HG03108 (cell line): ENCODE results near the gene ACTRT2.

Source experiments
- ATAC-seq: cut with Tn5 transposase; IDR thresholded peaks from one replicate; pipeline ENCODE4 v1.9.1; 2021; ENCODE audit warnings: moderate library complexity; ENCODE audit not compliant: unreplicated experiment

The ACTRT2 gene

DNA sequence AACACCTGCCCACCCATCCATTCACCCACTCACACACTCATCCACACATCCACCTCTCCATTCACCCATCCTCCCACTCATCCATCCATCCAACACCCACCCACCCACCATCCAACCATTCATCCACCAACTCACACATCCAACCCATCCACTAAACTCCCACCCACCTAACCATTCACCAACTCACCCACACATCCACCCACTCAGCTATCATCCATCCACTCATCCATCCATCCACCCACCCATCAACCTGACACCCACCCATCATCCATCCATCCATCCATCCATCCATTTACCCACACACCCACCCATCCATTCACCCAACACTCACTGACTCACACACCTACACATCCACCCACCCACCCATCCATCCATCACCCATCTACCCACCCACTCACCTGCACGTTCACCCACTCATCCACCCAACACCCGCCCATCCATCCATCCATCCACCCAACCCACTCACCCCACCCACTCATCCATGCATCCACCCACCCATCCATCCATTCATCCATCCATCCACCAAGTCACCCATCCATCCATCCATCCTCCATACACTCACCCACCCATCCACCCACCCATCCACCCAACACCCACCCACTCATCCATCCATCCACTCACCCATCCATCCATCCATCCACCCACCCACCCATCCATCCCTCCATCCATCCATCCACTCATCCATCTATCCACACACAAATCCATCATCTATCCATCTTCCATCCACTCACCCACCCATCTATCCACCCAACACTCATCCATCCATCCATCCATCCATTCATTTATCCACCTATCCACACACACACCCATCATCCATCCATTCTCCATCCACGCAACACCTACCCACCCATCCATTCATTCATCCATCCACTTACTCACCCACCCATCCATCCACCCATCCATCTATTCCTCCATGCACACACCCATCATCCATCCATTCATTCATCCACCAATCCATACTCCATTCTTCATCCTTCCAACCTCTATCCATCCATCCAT is 30.3 kb downstream of the ACTRT2 start:
- ATAC-seq, result no peak

DNA sequence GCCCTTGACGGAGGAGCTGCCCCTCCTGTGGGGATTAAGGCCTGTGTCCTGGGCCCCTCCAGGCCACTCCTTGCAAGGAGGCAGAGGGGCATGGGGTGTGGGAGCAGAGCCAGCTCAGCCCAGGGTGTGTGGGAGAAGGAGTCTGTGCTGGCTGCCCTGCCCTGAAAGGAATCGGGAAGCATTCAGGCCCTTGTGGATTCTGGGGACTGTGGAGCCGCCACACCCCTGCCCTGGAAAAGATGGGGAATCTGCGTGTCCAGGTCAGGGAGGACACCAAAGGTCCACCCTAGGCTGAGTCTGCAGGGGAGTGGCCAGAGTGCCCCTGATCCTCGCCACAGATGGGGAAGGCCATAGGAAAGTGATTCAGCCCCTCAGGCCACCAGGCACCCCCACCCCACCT is 31.2 kb downstream of the ACTRT2 start:
- no peak for ATAC-seq

DNA sequence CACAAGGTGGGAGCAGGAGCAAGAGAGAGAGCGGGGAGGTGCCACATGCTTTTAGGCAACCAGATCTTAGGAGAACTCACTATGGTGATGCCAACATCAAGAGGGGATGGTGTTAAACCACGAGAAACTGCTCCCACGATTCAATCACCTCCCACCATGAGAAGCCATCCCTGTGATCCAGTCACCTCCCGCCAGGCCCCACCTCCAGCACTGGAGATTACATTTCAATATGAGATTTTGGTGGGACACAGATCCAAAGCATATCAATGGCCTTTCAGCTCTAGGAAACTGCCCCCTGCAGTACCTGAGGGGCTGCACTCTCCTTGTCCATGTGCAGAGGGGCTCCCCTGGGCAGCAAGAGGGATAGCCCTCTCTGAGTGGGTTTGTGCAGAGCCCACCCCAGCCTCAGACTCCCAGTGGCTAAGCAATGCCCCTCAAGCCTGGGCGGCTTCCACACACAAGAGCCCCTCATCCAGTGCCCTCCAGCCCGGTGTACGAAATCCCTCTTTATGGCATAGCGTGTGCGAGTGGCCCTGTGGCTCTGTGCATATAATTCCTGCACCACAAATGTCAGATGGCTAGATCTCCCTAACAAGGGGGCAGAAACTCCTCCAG is 32.2 kb downstream of the ACTRT2 start:
- no peak for ATAC-seq

DNA sequence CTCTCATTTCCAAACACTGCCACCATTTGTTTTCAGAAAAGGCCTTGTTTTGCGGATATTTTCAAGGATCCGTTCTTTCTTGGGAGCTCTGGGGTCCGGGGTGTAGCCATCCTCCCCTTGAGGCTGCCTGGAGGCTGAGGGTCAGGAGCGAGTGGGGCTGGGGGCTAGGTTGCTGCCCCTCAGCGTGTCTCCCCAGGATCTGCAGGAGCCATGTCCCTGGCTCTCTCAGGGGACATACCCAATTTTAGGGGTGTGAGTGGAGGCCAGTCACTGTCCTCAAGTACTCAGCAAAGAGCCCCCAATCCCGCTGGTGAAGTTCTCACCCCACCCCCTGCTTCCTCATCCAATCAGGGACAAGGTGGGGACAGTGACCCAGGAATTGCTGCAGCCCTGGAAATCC is 32.7 kb downstream of the ACTRT2 start:
- ATAC-seq, result no peak

DNA sequence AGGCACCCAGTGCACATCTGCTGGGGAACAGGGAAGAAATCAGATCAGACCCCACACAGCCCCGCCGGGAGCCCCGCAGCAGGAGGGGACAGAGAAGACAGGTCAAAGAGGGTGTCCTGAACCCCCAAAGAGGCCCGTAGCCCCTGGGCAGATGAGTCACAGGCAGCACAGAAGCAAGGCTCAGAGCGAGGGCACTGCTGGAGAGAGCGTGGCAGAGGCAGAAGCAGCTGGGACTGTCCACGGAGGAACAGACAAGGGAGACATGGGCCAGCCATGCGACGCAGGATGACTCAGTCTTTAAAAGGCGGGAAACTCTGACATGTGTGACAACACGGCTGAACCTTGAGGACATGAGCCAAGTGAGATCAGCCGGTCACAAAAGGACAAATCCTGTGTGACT is 33.2 kb downstream of the ACTRT2 start:
- no peak for ATAC-seq

DNA sequence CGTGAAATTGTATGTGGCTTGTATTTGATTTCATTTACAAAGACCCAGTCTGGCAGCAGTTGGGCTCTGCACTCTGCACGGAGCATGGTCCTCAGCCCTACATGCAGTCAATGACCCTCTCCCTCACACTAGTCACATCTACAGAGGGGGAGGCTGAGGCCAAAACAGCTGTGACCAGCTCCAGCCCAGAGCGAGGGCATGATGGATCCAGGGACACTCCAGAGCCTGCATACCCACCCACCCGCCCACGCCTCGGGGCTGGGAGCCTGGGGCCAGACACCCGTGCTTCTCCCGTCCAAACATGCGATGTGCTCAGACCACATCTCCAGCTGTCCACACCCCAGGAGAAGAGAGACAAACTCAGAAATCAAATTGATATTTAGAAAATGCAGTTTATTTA is 33.8 kb downstream of the ACTRT2 start:
- ATAC-seq, result no peak

DNA sequence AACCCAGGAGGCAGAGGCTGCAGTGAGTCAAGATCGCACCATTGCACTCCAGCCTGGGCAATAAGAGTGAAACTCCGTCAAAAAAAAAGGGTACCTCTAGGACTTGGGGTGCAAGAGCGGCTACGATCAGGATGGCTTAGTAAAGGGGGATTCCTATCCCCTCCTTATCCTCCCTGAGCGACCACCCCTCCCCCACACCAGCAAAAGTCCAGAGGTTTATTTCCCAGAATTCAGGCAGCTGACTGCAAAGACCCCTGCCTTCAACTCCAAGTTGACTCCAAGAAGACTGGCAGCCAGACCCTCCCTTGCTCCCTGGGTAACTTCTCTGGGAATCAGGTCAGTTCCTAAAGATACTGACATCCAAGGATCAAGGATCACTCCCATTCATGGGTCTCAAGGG is 35.4 kb downstream of the ACTRT2 start:
- ATAC-seq, result no peak

DNA sequence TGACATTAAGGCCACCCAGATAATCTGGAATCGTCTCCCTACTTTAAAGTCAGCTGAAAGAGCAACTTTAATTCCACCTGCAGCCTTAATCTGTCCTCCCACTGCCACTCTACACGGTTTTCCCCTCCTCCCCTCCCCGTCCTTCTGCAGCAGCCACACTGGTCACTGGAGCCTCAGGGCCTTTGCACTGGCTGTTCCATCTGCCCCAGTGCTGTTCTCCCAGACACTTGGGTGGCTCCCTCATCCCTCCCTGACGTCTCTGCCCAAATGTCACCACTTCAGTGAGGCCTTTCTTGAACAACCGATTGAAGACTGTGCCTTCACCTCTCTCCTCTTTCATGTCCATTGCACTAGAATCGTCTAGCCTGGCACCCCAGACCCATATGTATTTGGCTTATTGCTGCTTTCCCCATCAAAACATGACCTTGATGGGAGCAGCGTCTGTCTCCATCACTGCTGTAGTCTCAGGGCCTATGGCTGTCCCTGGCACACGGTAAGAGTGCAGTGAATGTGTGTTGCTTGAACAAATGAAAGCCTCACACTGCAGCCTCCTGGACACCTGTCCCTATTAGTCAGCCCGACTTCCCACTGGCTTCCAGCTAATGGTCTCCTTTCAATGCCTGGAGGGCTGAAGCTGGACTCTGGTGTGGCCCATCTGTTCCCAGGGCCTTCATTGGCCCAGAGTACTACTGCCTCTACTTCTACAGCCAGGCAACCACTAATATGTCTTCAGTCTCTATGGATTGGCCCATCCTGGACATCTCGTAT is 37.2 kb downstream of the ACTRT2 start:
- ATAC-seq, result no peak

DNA sequence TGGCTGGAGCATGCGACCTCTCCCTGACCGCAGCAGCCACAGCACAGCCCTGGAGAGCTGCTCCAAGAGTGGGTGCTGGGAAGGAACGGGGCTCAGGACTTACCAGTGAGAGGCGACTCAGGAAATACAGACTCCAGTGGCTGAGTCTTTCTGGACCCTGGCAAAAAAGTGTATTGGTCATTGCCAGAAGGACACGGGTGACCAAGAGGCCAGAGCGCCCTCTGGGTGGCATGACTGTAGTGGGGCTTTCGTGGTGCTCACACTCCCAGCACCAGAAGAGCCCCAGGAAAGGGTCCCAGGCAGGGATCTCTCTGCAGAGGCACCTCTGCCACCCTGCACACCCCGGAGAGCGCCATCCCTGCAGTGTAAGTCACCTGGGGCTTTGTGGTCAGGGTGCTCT is 38.9 kb downstream of the ACTRT2 start:
- no peak for ATAC-seq

DNA sequence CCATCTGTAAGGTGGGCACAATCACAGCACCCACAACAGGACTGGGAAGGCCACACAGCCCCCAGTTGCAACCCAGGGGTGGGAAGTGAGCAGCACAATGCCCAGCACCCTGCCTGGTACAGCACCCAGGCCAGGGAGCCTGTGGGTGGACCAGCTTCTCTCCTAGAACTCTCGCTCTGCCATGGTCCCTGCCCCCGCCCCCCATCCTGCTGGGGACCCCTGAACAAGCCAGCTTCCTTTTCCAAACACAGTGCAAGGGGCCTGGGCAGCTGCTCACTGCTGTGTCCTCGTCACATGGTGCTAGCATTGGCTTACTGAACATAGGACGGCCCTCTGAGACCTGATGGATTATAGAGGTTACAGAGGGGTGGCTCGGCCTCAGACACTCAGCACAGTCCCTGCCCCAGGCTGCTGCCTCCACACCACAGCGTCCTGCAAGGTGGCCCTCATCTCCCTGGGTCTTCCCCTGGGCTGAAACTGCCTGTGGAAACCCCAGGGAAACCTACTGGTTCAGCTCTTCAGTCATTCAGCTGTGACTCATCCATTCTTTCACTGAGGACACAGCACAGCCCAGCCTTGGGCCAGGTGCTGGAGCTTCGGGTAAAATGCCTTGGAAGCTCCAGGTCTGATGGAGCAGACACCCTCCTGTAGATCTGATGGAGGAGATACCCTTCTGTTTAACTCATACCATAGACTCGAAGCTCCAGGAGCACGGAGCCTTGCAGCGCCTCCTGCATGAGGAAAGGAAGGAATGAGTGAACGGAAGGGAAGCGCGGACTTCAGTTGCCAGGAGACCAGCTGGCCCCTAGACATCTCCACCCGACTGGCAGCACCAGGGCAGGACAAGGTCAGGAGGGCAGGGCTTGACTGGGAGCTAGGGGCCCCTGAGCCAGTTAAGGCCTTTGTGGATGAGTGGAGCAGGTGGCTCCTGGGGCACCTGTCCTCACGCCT is 39.6 kb downstream of the ACTRT2 start:
- no peak for ATAC-seq

DNA sequence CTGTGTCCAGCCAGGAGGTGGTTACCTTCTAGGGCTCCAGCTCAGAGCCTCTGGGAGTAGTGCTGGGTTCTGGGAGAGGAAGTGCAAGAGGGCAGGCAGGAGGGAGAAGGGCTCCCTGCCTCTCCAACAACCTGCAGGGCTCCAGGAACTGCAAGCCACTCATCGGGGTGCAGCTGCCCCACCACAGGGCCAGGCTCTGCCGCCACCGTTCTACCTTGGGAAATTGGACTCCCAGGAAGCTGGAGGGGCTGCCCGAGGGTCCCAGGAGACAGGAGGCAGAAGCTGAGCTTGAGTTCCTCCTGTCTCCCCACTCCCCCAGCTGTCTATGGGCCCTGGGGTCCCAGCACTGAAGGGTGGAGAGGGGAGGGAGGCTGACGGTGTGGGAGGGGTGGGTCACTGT is 40.3 kb downstream of the ACTRT2 start:
- no peak for ATAC-seq

DNA sequence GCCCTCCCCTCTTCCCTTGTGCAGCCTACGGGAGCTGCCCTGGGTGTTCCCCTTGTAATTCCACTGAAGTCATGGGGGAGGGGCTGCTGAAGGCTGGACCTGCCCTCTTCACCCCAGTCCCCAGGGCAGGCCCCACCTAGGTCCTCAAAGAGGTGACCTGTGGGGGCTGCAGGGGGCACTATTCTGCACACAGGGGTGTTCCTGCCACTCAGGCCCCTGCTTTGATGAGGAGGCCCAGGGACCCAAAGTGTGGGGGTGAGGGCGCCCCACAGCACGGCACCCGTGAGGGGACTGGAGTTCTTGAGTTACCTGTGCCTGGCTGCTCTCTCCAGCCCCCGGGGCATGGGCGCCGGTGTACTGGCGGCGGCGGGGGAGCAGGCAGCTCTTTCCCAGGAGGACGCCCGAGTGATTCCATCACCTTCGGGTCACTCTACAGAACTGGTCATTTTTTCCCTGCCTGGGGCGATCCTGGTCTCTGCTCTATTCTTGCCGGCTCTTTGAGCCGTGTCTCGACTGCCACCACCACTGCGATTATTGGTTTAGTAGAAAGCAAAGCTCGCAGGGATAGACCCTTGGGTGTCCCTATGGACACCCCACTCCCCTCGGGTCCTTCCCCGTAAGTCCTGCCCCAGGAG is 40.8 kb downstream of the ACTRT2 start:
- ATAC-seq, result no peak

DNA sequence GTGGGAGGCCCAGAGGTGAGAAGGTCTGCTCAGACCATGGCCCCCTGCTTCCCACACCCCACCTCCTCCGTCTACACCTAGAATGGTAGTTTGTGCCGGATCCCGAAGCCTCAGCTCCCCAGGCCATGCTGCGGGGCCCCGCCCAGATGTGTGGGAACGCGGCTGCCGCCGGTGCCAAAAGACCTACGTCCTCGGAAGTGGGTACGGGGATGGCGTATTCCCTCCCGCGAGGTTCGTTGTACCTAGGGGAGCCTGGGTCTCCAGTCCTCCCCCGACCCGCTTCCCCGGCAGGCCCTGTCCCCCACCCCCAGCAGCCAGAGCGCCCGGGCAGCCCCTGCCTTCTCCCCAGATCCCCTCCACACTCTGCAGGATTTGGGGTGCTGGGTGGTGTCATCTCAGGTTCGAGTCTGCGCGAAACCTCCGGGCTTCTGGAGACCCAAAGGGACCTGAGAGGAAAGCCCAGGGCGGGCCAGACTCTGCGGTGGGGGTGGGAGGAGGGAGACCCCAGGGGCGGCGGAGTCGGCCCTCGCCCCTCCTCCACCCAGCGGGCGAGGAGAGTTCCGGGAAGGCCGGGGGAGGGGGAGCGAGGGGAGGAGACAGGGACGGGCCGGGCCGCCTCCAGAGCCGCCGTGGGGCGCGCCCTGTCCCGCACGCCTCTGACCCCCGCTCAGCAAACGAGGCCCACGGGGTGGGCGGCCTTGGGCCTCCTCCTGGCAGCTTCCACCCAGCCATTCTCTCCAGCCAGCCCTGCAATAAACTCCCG is 41.5 kb downstream of the ACTRT2 start:
- ATAC-seq, result no peak

DNA sequence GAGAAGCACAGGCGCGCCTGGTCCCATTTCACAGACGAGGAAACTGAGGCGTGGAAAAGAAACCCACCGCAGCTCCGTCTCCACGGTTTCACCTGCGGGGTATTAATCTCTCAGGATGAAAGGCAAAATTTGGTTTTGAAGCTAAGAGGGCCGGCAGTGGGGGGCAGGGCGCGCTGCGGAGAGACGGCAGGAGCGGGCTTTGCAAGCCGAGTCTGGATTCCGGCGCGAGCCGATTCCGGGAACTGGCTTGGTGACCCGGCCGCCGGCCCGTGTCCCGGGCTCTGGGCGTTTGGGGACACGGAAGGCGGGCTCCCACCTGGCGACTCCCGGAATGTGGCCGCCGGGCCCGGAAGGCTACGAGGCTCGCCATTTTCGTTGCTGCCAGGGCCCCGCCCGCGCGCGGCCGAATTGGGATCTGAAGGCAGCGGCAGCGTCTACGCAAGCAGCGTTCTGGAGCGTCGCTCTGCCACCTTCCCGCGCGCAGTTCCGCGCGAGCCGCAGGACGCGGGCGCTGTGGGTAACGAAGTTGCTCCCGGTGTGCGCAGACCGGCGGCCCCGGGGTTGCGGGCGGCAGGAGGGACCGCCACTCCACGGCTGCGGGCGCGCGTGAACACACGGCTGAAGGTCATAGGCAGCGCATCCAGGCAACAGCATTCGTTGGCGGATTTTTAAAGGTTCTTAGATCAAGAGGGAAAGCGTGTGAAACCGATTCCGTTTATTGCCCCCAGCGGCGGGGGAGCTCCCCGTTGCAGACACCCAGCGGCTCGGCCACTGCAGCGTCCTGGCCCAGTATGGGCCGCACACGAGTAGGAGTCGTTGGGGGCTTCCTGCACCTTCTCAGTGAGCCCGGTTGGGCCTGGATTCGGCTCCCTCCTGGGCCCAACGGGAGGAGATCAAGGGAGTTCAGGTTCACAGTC is 42.4 kb downstream of the ACTRT2 start:
- no peak for ATAC-seq

DNA sequence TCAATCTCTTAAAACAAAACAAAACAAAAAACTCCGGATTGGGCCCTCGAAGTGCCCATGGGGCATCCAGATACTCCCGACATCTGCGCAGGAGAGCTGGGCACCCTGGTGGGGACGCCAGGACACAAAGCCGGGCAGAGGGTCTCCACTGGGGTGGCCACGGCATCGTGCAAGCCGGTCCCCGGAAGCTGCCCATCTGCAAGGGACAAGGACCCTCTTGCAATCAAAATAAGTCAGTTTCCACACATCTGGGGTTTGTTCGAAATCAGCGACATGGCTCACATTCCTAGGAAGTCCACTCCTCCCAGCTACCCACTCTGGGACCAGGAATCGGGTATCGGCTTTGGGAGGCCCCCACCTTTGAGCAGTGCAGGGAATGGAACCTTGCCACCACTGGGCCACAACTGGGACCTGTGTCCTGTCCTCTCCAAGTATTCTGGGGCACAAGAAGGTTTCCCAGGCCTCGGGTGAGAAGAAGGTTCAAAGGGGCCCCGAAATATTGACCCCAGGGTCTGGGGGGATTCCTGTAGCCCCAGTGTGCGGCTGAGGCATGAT is 43.1 kb downstream of the ACTRT2 start:
- no peak for ATAC-seq

DNA sequence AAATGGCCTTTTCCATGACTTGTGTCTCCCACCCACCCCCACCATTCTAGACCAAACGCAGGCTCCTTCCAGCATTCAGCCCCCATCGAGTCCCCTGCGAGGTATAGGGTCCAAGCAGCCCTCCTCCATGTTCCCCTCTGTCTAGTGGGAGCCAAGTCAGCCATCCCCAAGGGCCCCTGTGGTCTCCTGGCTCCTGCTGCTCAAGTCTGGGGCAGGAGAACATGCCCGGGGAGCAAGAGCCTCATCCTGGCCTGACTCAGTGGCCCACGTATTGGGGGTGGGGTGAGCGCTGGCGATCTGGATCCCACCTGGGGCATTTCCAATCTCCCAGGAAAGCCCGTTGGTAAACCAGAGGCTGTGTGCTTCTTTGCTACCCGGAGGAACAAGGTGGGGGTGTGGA is 43.6 kb downstream of the ACTRT2 start:
- no peak for ATAC-seq

DNA sequence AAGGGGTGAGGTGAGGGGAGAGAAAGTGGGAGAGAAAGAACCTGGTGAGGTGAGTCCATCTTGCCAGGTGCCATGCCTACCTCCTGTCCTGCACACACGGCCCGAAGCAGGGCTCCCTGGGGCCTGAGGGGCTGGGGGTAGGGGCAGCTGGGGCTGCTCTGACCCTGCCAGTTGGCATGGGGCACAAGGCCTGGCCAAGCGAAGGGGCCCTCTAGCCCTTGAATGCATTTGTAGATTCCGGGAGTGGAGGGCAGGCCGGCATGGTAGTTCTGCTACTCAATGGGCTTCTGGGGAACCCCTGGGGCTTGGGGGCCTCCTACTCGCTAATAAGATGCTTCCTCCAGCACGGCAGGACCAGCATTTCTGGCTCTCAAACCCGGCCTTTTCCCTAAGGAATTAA is 44.1 kb downstream of the ACTRT2 start:
- ATAC-seq, result no peak

DNA sequence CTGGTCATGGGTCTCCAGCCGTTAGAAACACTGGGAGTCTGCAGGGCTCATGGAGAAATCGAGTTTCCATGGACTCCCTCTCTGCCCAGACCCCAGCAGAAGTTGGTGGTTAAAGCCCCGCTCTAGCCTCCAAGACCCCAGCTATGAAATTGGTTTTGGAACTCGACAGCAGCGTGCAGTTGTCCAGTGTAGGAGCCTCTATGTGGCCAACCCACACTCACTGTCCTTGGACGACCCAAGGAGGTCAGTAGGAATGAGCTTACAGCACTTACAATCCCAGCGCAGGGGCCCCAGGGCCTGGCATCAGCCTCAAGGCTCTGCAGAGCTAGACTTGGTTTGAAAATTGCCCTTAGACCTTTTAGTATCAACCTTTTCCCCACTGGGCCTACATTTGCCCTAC is 44.5 kb downstream of the ACTRT2 start:
- no peak for ATAC-seq
